COR-L47 (cell line): ENCODE data around the gene RAB3A.
A peak's percentile ranks its signal among the peaks of the same experiment; 100 is the strongest.
"Not testable (repeated sequence)": the region's sequence is repeated elsewhere in the genome, so short reads cannot be mapped to it uniquely, and the experiment has no call there.

ENCODE experiments used
- DNase-seq: peaks from one replicate; lab custom pipeline; 2025; lab: John Stamatoyannopoulos, UW

RAB3A gene

GRCh38 chr19:18223860-18224524, 20.1 kb upstream of the RAB3A start:
- DNase-seq: no peak

GRCh38 chr19:18221815-18222725, 18.2 kb upstream of the RAB3A start:
- DNase-seq: no peak

- no peak for DNase-seq
Observed at GRCh38 chr19:18220632-18221275, 16.9 kb upstream of the RAB3A start.

GRCh38 chr19:18219911-18220631, 16.2 kb upstream of the RAB3A start:
- DNase-seq: no peak

- DNase-seq: no peak
Observed at GRCh38 chr19:18218600-18218999, 14.8 kb upstream of the RAB3A start.

- no peak for DNase-seq
Observed at GRCh38 chr19:18218159-18218558, 14.3 kb upstream of the RAB3A start.

GRCh38 chr19:18216789-18217188, 12.9 kb upstream of the RAB3A start:
- DNase-seq: no peak

- no peak for DNase-seq
Observed at GRCh38 chr19:18214779-18215433, 11.1 kb upstream of the RAB3A start.

- DNase-seq: no peak
Observed at GRCh38 chr19:18211683-18212082, 7.8 kb upstream of the RAB3A start.

- DNase-seq: not testable (repeated sequence)
Observed at GRCh38 chr19:18209912-18210311, 6.1 kb upstream of the RAB3A start.

GRCh38 chr19:18208098-18208951, 4.5 kb upstream of the RAB3A start:
- DNase-seq: no peak

- no peak for DNase-seq
Observed at GRCh38 chr19:18206018-18206417, 2.2 kb upstream of the RAB3A start.

- peak; percentile 62 for DNase-seq
Observed at GRCh38 chr19:18205200-18205892, 1.5 kb upstream of the RAB3A start.

GRCh38 chr19:18204394-18205199, 755 bp upstream of the RAB3A start:
- peak; percentile 75 for DNase-seq

GRCh38 chr19:18203408-18203862, 407 bp downstream of the RAB3A start:
- peak; percentile 54 for DNase-seq

- DNase-seq: peak; percentile 52
Observed at GRCh38 chr19:18202778-18203407, 949 bp downstream of the RAB3A start.

GRCh38 chr19:18202397-18202777, 1.5 kb downstream of the RAB3A start:
- no peak for DNase-seq

- no peak for DNase-seq
Observed at GRCh38 chr19:18198374-18198773, 5.5 kb downstream of the RAB3A start.

GRCh38 chr19:18197941-18198340, 5.9 kb downstream of the RAB3A start:
- no peak for DNase-seq
